Measurements from ENCODE around the gene LZTS2.

LZTS2 gene

DNA sequence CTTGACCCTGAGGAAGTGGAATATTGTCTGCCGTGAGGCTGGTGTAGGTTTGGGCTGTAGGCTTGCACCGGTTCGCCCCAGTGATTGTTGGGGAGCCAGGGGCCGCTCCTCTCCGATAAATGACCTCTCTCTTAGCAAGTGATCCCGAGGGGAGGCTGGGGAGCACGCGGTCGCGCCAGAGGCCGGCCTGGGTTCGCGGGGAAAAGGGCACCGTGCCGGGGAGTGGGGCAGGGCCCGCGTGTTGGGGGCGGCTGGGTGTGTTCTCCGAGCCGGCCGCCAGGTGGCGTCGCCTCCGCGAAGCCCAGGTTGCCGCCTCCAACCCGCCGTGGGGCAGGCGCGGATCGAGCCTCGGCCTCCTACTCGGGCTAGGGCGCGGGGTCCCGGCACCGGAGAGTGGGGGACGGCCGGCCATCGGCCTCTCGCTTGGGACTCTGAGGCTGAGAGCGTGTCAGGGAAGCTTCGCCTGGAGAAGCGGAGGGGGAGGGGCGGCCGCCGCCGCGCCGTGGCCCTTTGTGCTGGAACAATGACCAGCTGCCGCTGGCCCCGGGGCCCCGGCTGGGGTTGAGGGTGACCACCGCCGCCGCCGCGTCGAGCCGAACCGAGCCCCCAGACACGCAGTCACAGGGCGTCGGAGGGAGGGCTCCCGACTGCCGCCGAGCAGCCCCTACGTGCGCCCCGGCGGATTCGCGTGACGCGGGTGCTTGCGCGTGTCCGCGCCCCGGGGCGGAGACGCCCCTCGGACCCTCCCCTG is 442 bp upstream of the LZTS2 start (continued):
- TF ChIP-seq, protein P1, sequence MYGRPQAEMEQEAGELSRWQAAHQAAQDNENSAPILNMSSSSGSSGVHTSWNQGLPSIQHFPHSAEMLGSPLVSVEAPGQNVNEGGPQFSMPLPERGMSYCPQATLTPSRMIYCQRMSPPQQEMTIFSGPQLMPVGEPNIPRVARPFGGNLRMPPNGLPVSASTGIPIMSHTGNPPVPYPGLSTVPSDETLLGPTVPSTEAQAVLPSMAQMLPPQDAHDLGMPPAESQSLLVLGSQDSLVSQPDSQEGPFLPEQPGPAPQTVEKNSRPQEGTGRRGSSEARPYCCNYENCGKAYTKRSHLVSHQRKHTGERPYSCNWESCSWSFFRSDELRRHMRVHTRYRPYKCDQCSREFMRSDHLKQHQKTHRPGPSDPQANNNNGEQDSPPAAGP (tag by site-specific recombination; IDR thresholded peaks at IDR 0.05) = peak; percentile 87
- peak; percentile 92 for TF ChIP-seq GLIS2 (tag by site-specific recombination; IDR thresholded peaks at IDR 0.05)
- TF ChIP-seq, protein P2, sequence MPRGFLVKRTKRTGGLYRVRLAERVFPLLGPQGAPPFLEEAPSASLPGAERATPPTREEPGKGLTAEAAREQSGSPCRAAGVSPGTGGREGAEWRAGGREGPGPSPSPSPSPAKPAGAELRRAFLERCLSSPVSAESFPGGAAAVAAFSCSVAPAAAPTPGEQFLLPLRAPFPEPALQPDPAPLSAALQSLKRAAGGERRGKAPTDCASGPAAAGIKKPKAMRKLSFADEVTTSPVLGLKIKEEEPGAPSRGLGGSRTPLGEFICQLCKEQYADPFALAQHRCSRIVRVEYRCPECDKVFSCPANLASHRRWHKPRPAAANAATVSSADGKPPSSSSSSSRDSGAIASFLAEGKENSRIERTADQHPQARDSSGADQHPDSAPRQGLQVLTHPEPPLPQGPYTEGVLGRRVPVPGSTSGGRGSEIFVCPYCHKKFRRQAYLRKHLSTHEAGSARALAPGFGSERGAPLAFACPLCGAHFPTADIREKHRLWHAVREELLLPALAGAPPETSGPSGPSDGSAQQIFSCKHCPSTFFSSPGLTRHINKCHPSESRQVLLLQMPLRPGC (tag by site-specific recombination; IDR thresholded peaks at IDR 0.05) = no peak
- TF ChIP-seq ZNF677 (tag by site-specific recombination; IDR thresholded peaks at IDR 0.05) = no peak
- peak; percentile 94 for TF ChIP-seq ZNF561 (tag by site-specific recombination; IDR thresholded peaks at IDR 0.05; ENCODE audit: borderline replicate concordance)
- TF ChIP-seq GLIS1 (tag by site-specific recombination; IDR thresholded peaks at IDR 0.05) = peak; percentile 55
- no peak for TF ChIP-seq ZNF366 (tag by site-specific recombination; conservative IDR thresholded peaks at IDR 0.05)
- TF ChIP-seq ZNF211 (tag by site-specific recombination; IDR thresholded peaks at IDR 0.05; ENCODE audit: low read depth) = no peak
- no peak for TF ChIP-seq ZNF707 (tag by site-specific recombination; IDR thresholded peaks at IDR 0.05)
- TF ChIP-seq ZNF837 (tag by site-specific recombination; IDR thresholded peaks at IDR 0.05) = no peak
- peak; percentile 64; the same call in 1 of the 2 replicates for TF ChIP-seq ZNF501 (tag by site-specific recombination; IDR thresholded peaks at IDR 0.05)
- no peak for TF ChIP-seq ZFP41 (tag by site-specific recombination; IDR thresholded peaks at IDR 0.05; ENCODE audit: borderline replicate concordance)
- TF ChIP-seq ZNF311 (tag by site-specific recombination; IDR thresholded peaks at IDR 0.05; ENCODE audit: borderline replicate concordance) = no peak
- TF ChIP-seq, protein P3, sequence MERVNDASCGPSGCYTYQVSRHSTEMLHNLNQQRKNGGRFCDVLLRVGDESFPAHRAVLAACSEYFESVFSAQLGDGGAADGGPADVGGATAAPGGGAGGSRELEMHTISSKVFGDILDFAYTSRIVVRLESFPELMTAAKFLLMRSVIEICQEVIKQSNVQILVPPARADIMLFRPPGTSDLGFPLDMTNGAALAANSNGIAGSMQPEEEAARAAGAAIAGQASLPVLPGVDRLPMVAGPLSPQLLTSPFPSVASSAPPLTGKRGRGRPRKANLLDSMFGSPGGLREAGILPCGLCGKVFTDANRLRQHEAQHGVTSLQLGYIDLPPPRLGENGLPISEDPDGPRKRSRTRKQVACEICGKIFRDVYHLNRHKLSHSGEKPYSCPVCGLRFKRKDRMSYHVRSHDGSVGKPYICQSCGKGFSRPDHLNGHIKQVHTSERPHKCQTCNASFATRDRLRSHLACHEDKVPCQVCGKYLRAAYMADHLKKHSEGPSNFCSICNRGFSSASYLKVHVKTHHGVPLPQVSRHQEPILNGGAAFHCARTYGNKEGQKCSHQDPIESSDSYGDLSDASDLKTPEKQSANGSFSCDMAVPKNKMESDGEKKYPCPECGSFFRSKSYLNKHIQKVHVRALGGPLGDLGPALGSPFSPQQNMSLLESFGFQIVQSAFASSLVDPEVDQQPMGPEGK (tag by site-specific recombination; IDR thresholded peaks at IDR 0.05) = peak; percentile 85
- no peak for TF ChIP-seq OSR2 (tag by site-specific recombination; IDR thresholded peaks at IDR 0.05)
- TF ChIP-seq, protein P4, sequence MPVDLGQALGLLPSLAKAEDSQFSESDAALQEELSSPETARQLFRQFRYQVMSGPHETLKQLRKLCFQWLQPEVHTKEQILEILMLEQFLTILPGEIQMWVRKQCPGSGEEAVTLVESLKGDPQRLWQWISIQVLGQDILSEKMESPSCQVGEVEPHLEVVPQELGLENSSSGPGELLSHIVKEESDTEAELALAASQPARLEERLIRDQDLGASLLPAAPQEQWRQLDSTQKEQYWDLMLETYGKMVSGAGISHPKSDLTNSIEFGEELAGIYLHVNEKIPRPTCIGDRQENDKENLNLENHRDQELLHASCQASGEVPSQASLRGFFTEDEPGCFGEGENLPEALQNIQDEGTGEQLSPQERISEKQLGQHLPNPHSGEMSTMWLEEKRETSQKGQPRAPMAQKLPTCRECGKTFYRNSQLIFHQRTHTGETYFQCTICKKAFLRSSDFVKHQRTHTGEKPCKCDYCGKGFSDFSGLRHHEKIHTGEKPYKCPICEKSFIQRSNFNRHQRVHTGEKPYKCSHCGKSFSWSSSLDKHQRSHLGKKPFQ (tag by site-specific recombination; IDR thresholded peaks at IDR 0.05) = no peak
- peak; percentile 39 for TF ChIP-seq SP2 (tag by site-specific recombination; IDR thresholded peaks at IDR 0.05)
- no peak for TF ChIP-seq ZNF626 (tag by site-specific recombination; IDR thresholded peaks at IDR 0.05)
- TF ChIP-seq BCL11A (tag by site-specific recombination; IDR thresholded peaks at IDR 0.05; ENCODE audit: low read depth) = peak; percentile 79
- TF ChIP-seq ZNF701 (tag by site-specific recombination; IDR thresholded peaks at IDR 0.05) = no peak
- peak; percentile 34 for TF ChIP-seq EGR2 (tag by site-specific recombination; IDR thresholded peaks at IDR 0.05; ENCODE audit: low read depth)
- TF ChIP-seq, protein P5, sequence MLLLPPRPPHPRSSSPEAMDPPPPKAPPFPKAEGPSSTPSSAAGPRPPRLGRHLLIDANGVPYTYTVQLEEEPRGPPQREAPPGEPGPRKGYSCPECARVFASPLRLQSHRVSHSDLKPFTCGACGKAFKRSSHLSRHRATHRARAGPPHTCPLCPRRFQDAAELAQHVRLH (tag by site-specific recombination; IDR thresholded peaks at IDR 0.05) = peak; percentile 64; the same call in 1 of the 2 replicates
- peak; percentile 28; the same call in 1 of the 2 replicates for TF ChIP-seq ZNF600 (tag by site-specific recombination; IDR thresholded peaks at IDR 0.05)
- TF ChIP-seq, protein P6, sequence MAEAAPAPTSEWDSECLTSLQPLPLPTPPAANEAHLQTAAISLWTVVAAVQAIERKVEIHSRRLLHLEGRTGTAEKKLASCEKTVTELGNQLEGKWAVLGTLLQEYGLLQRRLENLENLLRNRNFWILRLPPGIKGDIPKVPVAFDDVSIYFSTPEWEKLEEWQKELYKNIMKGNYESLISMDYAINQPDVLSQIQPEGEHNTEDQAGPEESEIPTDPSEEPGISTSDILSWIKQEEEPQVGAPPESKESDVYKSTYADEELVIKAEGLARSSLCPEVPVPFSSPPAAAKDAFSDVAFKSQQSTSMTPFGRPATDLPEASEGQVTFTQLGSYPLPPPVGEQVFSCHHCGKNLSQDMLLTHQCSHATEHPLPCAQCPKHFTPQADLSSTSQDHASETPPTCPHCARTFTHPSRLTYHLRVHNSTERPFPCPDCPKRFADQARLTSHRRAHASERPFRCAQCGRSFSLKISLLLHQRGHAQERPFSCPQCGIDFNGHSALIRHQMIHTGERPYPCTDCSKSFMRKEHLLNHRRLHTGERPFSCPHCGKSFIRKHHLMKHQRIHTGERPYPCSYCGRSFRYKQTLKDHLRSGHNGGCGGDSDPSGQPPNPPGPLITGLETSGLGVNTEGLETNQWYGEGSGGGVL (tag by site-specific recombination; IDR thresholded peaks at IDR 0.05) = peak; percentile 62
- TF ChIP-seq, protein P7, sequence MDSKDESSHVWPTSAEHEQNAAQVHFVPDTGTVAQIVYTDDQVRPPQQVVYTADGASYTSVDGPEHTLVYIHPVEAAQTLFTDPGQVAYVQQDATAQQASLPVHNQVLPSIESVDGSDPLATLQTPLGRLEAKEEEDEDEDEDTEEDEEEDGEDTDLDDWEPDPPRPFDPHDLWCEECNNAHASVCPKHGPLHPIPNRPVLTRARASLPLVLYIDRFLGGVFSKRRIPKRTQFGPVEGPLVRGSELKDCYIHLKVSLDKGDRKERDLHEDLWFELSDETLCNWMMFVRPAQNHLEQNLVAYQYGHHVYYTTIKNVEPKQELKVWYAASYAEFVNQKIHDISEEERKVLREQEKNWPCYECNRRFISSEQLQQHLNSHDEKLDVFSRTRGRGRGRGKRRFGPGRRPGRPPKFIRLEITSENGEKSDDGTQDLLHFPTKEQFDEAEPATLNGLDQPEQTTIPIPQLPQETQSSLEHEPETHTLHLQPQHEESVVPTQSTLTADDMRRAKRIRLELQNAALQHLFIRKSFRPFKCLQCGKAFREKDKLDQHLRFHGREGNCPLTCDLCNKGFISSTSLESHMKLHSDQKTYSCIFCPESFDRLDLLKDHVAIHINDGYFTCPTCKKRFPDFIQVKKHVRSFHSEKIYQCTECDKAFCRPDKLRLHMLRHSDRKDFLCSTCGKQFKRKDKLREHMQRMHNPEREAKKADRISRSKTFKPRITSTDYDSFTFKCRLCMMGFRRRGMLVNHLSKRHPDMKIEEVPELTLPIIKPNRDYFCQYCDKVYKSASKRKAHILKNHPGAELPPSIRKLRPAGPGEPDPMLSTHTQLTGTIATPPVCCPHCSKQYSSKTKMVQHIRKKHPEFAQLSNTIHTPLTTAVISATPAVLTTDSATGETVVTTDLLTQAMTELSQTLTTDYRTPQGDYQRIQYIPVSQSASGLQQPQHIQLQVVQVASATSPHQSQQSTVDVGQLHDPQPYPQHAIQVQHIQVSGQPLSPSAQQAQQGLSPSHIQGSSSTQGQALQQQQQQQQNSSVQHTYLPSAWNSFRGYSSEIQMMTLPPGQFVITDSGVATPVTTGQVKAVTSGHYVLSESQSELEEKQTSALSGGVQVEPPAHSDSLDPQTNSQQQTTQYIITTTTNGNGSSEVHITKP (tag by site-specific recombination; IDR thresholded peaks at IDR 0.05) = 0 out of 2 replicates have a peak, but pooled peaks have one; percentile 5
- TF ChIP-seq RBAK (tag by site-specific recombination; IDR thresholded peaks at IDR 0.05) = no peak
